ENCODE data around the gene ADAMTSL3.

DNA sequence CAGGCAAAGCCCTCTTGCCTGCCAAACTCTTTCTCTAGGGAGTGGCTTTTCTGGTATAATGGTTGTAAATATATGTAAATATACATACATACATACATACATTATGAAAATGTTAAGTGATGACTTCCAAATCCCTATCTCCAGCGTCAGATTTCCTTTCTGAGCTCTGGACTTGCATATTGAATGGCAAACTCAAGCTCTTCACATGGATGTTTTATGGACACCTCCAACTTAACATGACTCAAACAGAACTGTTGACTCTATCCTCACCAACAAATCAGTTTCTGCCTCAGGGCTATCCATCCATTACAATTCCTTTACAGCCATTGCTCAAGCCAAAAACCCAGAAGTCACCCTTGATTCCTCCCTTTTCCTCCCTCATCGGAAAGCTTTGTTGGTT, 45.1 kb downstream of the ADAMTSL3 start:
- TF ChIP-seq, protein P1, sequence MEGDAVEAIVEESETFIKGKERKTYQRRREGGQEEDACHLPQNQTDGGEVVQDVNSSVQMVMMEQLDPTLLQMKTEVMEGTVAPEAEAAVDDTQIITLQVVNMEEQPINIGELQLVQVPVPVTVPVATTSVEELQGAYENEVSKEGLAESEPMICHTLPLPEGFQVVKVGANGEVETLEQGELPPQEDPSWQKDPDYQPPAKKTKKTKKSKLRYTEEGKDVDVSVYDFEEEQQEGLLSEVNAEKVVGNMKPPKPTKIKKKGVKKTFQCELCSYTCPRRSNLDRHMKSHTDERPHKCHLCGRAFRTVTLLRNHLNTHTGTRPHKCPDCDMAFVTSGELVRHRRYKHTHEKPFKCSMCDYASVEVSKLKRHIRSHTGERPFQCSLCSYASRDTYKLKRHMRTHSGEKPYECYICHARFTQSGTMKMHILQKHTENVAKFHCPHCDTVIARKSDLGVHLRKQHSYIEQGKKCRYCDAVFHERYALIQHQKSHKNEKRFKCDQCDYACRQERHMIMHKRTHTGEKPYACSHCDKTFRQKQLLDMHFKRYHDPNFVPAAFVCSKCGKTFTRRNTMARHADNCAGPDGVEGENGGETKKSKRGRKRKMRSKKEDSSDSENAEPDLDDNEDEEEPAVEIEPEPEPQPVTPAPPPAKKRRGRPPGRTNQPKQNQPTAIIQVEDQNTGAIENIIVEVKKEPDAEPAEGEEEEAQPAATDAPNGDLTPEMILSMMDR (conservative IDR thresholded peaks at IDR 0.05): no peak
- TF ChIP-seq ZFX (IDR thresholded peaks at IDR 0.05): no peak

Data from C4-2B (cell line).